T-helper 2 cell treated with Interferon-gamma antibody and Interleukin-4, amounts not matched to agents 100 ng/mL and 5 ng/mL, for 36 hours (primary cell): ENCODE measurements around the gene BFSP1. TPM values are rescaled to one million over a fixed set of nuclear protein-coding genes. Genes with fewer than 3 reads are reported as not detected.

Source experiments
- intact Hi-C: fragments of 100-400 bp; cut with micrococcal nuclease; formaldehyde crosslinking; loops from one replicate; pipeline ENCODE4 v1.15.1; 2023
- total RNA-seq: library from RNA; stranded (reverse); gene quantifications from 2 replicates; pipeline ENCODE4 v1.2.3, GENCODE V29; 2022

The BFSP1 gene
- total RNA-seq: 3.7 and 4.1 TPM in 2 replicates

DNA sequence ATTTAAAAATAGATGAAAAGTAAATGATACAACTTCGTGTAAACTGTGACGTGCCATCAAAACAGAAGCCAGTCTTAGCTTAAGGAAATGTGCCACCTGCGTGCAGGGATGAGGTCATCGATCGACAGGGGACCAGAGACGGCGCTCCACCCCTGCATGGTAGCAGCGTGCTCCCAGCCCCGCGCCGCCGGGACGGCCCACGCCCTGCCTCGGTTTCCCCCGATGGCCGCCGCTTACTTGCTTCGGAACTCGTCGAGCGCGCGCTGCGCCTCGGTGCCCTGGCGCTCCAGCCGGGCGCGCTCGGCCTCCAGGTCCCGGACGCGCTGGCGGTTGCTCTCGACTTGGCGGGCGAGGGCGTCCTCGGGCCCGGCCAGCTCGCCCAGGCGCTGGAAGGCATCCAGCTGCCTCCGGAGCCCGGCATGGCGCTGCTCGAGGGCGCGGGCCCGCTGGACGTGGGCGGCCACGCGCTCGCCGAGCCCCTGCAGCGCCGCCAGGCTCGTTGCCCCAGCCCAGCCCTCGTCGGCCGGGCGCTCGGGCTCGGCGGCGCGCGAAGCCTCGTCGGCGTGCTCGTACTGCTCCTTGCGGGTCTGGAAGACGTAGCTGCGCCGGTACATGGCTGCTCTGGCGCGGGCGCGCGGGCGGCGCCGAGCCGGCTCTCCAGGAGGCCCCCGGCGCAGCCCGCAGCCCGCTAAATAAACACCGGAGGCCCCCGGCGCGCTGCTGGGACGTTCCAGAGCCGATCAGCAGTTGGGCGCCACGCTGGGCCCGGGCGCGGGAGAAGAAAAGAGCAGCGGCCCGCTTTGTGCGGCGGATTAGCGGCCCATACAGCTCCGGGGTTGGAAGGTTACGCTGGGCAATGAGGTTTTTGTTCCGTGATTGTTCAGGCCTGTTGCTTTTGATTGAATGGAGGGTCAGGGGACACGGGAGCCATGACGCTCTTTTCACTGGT, at the start of gene BFSP1:
BFSP1 (minus strand) TSS at position 664 of the 949 bp plus-strand sequence; CDS start at position 614, 50 bp downstream.
- intact Hi-C loops: loop anchor here (1.0 to 2.0 kb wide), 3 partner anchors 26 to 438 kb away; partner anchors contain the start of genes MGME1, RRBP1 and SNX5

DNA sequence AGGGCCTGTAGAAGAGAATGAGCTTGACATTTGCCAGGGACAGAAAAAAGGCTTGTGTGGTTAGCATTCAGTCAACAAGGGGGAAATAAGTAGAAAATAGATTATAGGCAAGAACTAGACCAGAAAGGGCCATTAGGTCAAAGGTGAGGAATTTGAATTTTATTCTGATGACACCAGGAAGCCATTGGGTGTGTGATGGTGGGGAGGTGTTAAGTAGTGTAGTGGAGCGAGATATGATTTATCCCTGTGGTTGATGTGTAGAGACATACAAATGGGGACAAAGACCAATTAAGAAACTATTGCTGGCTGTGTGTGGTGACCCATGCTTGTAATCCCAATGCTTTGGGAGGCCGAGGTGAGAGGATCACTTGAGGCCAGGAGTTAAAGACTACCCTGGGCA, 49.7 kb upstream of the BFSP1 start:
- intact Hi-C loops: no loop called here

DNA sequence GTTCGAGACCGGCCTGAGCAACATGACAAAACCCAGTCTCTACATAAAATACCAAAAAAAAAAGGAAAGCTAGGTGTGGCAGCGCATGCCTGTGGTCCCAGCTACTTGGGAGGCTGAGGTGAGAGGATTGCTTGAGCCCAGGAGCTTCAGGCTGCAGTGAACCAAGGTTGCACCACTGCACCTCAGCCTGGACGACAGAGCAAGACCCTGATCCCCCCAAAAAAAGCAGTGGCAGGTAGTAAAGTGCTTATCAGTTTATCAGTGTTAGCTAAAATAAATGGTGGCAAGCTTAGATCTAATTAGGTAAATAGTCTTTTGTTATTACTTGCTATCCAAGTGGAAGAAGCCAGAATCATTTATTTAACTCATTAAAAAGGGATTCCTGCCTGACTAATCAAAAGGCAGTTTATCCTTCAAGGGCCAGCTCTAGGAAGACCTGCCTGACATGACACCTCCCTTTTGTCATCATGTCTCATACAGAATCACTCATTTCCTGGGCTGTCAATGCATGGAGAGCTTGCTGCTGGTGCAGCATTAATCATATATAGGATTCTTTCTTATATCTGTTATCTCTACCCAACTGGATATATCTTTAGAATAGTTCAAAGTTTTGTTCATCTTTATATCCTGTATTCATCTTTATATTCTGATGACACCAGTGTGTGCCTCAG, 48.3 kb upstream of the BFSP1 start:
- intact Hi-C loops: no loop called here

DNA sequence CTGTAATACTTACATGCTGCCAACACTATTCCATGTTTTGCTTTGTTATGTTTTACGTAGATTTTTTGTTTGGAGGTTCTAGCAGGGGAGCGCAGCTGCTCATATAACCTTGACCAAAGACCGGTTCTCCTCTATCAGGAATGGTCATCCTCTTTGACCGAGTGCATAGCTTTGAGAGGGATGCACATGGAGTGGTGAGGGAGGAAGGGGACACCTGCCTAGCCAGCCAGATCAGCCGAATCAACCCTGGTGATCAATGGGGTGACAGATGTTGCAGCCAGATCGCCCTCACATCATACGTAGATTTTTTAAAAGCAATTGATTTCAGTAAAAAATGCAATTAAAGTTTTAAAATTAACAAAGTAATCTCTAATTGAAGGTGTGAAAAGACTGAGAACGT, 45.0 kb upstream of the BFSP1 start:
- intact Hi-C loops: no loop called here

DNA sequence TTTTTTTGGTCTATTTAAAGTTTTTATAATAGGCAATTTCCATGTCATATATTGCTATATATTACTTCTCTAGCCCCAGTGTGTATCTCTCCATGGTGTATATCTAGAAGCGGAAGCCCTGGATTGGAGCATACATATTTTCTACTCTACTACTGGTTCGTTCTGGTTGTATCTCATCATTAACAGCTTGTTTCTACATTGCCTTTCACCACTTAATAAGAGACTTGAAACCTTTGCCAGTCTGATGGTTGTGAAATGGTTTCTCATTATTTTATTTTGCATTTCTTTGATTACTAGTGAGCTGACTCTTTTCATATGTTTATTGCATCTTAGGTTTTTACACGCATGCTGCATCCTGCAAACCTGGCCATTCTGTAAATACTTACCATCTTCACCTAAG, 42.3 kb upstream of the BFSP1 start:
- intact Hi-C loops: no loop called here

DNA sequence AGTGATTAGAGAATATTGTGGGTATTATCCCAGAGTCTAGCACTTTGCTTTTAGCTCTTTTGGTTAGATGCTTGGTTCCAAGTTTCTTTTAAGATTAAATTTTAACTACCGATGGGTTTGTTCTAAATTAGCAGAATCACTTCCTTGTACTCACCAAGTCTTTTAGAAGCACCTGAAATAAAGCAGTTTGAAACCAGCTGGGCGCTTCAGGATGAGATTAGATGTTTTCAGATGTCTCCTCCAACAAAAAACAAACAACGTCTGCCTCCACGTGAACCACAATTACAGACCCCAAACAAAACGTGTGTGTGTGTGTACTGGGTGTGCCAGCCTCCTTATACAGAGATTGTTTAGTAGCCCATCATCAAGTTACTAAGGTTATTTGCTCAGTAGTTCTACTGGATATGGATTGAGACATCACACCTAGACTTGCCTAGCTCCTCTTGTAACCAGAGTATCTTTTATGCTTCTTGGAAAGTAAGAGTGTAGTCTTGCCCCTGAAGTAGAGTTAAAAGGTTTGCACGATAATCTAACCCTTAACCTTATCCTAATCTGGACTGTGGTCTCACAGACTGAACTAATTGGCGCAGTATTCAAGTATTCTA, 41.0 kb upstream of the BFSP1 start:
- intact Hi-C loops: no loop called here

DNA sequence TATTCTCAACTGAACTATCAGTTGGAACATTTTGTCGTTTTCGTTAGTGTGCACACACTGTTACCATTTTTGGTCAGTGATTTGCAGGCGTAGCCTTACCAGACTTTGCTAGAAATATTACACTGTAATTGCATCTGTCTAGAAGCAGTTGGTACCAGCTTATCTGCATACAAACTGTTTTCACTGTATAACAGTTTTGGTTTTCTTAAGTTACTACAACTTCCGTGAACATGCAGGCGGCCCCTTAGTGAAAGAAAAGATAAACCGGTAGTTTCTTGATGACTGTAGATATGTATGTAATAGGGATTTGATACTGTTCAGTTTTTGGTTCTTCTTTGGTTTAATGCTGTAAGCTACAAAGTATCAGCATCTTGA, 40.0 kb upstream of the BFSP1 start:
- intact Hi-C loops: loop anchor here (2.0 kb wide), 2 partner anchors 34 to 40 kb away; no protein-coding TSS in a partner anchor

DNA sequence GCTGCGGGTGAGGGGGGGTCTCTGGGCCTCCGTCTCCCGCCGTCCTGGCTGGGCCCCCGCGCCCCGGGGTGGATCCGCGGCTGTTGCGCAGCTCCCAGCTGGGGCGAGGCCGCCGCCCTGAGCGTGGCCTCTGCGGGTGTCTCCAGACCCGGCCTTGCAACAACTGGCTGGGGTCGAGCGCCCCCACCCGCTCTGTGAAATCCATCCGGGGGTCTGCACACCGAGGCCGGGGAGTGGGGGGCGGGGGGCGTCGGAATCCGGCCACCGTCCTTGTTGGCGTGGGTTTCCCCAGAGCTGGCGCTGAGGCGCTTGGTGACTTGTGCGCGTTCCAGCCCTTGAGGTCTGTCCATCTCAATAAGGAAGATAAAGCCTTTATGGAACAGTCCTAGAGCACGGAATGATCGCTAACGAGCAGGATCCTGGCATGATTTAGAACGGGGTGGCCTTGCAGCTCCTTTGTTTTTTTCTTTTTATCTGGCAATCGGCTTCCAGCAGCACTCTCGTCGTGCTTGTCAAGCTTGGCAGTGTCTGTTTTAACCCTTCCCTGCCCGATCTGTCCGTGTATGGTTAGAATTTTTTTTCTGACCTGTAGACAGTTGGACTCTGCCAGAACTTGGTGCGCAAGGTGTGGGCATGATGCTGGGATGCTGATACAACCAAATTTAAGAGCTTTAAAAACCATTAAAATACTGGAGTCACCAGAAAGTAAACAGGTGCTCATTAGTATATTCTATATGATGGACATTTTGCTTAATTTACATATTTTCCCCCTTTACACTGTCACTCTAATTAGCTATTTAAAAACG, 39.4 kb upstream of the BFSP1 start:
- intact Hi-C loops: loop anchor here (1.0 to 2.0 kb wide), 5 partner anchors 34 to 397 kb away; partner anchors contain the start of gene RRBP1

DNA sequence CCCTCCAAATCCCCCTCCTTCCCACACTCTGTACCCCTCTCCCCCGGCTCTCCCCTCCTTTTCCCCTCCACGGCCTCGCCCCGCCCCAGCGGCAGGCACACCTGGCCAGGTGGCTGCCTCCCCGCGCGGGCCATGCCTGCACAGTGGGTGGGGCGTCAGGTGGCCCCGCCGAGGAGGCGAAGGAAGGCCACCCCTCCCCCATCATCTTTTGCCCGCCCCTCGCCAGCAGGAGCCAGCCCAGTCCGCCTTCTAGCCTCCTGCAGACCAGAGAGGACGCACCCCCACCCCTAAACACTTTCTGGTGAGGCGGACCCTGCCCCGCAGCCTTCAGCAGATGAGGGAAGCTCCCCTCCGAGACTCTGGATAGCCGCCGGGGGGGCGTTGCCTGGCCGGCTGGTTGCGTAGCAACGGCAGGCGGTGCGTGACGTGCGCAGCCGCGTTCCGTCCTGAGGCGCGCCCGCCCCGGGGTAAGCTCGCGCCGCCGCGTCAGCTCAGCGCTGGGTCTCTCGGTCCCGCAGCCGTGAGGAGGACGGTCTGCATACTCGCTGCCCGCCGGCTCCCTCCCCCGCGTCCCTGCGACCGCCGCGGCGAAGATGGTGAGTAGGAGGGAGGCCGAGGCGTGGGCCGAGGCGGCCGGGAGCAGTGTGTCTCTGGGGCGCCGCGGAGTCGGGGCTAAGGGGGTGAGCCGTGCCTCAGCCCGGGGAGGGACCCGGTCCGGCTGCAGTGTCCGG, 38.6 kb upstream of the BFSP1 start, which contains the start of gene DSTN:
DSTN (plus strand) TSS at position 460 of the 731 bp plus-strand sequence; CDS start at position 594, 134 bp downstream.
- intact Hi-C loops: loop anchor here (1.0 to 2.0 kb wide), 5 partner anchors 33 to 398 kb away; partner anchors contain the start of gene RRBP1

DNA sequence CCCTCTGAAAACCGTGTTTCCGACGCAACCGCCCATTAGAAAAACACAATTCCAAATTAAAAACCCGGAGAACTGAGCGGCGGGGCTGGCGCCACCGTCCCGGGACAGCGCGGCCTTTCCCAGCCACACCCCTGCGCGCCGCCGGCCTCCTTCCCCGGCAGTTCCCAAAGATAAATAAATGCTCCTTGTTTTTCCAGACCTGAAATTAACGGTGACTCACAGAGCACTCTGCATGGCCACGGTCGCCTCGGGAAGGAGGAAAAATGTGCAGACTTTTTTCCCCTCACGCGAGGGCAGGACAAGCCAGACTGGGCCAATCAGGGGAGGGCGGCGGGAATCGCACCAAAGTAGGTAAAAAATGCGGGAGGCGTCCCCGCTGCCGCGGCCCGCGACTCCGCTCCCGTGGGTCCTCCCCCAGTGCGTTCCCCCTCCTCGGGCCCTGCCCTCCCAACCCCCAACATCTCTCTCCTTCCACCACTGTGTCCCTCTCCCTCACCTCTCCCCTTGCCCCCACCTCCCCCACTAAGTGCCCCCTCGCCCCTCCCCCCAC, 37.9 kb upstream of the BFSP1 start:
- intact Hi-C loops: no loop called here

DNA sequence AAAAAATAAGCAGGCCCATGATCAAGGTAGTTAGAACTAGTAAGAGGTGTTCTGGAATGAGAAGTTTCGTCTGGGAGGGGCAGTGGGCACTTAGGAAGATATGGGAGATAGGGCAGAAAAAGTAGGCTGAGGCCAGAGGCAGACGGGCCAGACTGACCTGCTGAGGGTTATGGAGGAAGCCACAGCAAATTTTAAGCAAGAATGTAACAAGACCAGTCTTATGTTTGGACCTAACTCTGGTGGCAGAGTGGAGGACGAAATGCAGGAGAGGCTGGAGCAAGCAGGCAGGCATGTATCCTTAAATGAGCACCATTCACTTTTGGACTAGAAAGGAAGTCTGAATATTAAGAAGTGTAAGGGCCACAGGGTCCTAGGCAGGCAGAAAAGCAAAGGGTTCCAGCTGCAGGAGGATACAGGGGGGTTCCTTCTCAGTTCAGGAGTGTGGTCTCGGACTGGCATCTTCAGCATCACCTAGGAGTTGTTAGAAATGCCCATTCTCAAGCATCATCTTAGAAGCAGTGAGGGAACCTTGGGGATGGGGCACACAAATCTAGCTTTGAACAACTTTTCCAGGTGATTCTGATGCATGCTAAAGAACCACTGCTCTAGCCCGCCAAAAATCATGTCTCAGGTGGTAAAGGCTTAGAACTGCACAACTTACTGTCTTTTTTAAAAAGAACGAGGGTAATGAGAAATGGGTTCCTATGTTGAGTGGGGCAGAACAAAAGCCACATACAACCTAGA, 37.0 kb upstream of the BFSP1 start:
- intact Hi-C loops: no loop called here

DNA sequence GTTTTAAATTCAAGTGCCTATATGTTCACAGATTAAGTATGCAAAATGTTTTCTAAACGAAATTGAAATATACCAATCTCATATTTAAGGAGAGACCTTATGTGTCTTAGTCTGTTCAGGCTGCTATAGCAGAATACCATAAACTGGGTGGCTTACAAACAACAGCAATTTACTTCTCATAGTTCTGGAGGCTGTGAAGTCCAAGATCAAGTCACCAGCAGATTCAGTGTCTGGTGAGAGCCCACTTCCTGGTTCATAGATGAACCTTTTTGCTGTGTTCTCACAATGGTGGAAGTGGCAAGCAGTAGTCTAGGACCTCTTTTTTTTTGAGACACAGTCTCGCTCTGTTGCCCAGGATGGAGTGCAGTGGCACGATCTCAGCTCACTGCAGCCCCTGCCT, 35.2 kb upstream of the BFSP1 start:
- intact Hi-C loops: no loop called here

DNA sequence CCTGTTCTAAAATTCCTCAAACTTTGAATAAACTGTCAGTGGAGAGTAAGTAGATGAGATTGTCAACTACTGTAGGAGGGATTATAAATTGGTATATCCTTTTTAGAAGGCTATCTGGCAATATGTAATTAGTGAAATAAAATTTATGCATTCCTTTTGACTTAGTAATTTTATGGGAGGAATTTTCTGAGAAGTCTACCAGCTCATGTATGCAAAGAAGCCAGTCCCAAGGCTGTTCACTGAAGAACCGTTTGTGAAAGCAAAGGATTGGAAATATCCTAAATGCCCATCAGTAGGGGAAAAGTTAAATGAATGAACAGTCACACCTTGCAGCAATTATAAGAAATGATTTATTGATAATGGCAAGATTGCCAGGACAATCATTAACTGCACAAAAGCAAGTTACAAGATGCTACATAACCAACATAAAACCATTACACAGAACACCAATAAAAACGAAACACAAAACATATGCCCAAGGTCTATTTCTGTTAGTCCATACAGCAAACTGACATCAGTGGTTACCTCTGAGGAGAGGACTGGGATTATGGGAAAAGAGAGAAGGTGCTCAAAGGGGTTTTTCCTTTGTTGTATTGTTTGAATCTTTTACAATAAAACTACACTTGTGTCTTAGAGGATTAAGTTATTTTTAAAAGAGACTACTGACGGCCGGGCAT, 34.1 kb upstream of the BFSP1 start:
- intact Hi-C loops: no loop called here

DNA sequence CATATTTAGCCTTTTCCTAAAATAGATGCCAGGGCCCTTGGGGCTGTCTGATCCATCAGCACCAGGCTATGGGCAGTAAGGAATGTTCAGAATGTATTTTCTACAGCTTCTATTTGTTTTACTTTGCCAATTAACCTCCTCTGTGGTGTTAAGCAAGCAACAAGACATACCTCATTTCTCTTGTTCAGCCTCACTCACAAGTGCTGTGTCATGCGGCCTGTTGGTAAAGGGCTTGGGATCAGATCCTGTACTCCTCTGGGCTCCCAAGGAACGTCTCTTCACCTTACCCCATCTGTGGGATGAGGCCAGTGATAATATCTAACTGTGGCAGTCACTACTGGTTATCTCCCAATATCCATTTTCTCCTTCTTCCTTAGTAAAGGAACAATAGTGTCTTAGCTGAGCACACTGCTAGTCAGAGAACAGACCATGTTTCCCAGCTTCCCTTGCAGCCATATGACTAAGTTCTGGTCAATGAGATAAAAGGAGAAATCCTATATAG, 31.7 kb upstream of the BFSP1 start:
- intact Hi-C loops: no loop called here

DNA sequence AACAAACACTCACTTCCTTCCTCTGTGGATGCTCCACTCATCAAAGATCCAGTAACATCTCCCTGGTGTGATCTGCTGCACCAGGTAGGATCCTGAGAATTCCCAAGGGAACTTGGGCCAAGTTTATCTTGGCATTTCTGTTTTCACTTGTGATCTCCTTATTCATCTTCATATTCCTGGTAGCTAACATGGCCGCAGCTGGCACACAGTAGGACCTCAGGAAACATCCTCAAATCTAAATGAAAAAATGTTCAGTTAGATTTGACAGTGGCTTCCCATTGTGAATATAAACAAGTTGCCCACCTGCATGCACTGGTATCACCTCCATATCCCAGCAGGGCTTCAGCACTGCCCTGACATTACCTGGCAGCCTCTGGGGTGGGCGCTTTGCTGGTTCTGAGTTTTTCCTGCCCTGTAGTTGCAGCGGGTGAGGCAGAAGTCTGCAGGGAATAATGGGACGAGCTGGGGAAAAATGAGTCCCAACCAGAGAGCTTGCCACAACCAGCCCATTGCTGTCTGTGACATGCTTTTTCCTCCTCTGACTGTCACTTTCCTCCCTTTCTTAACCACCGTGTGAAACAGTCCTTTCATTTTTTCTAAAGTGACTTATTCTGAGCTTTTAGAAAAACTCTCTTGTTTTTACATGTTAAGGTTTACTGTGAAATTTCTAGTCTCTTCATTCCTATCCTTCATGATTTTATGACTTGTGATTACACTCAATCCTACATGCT, 29.3 kb upstream of the BFSP1 start:
- intact Hi-C loops: no loop called here

DNA sequence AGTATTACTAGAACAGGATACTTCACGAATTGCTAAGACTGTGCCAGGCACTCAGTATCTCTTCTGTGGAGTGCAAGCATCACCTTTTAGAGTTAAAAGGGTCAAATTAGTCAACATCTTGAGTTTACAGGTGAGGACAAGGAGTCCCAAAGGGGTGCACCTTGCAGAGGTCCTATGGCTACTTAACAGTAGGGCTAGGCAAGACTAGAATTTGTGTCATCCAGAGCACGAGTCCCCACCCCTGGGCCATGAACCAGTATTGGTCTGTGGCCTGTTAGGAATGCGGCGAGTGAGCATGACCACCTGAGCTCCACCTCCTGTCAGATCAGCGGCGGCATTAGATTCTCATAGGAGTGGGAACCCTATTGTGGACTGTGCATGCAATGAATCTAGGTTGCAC, 28.2 kb upstream of the BFSP1 start:
- intact Hi-C loops: no loop called here

DNA sequence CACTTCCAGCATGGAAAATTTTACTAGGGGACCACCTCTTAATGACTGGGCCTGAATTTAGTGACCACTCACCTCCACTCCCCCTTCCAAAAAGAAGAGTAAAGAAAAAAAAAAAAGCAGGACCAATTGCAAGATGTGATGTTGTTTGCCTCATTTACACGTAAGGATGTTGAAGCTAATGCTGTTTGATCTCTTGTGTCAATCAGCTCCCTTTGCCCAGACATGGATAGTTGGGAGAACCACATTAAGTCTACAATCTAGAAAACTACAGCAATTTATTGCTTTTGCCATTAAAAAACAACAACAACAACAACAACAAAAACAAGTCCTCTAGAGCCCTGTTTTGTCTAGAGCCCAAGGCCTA, 27.7 kb upstream of the BFSP1 start:
- intact Hi-C loops: no loop called here
